ENCODE data around the gene MYO1E.
"Not testable (repeated sequence)": the region's sequence is repeated elsewhere in the genome, so short reads cannot be mapped to it uniquely, and the experiment has no call there.

The MYO1E gene

GRCh38 chr15:59290295-59291212 lies 82.1 kb downstream of the MYO1E start:
- DNase-seq = no peak

- no peak for DNase-seq
Measured at GRCh38 chr15:59289574-59289973, 83.1 kb downstream of the MYO1E start.

GRCh38 chr15:59283717-59284391 lies 88.8 kb downstream of the MYO1E start:
- DNase-seq = no peak

- no peak for DNase-seq
Measured at GRCh38 chr15:59282515-59283337, 89.9 kb downstream of the MYO1E start.

- no peak for DNase-seq
Measured at GRCh38 chr15:59281699-59282098, 91.0 kb downstream of the MYO1E start.

GRCh38 chr15:59280855-59281254 lies 91.8 kb downstream of the MYO1E start:
- DNase-seq = no peak

GRCh38 chr15:59280292-59280691 lies 92.4 kb downstream of the MYO1E start:
- not testable (repeated sequence) for DNase-seq

- DNase-seq = no peak
Measured at GRCh38 chr15:59279023-59279422, 93.6 kb downstream of the MYO1E start.

- DNase-seq = no peak
Measured at GRCh38 chr15:59278120-59278519, 94.6 kb downstream of the MYO1E start.

GRCh38 chr15:59276225-59277178 lies 96.2 kb downstream of the MYO1E start:
- DNase-seq = no peak

- DNase-seq = no peak
Measured at GRCh38 chr15:59274126-59274970, 98.3 kb downstream of the MYO1E start.

GRCh38 chr15:59273234-59273633 lies 99.4 kb downstream of the MYO1E start:
- DNase-seq = no peak

- no peak for DNase-seq
Measured at GRCh38 chr15:59271595-59272201, 101.0 kb downstream of the MYO1E start.

GRCh38 chr15:59268852-59269407 lies 103.7 kb downstream of the MYO1E start:
- no peak for DNase-seq

GRCh38 chr15:59268168-59268851 lies 104.4 kb downstream of the MYO1E start:
- DNase-seq = no peak

GRCh38 chr15:59266028-59266427 lies 106.6 kb downstream of the MYO1E start:
- no peak for DNase-seq

GRCh38 chr15:59262316-59262715 lies 110.4 kb downstream of the MYO1E start:
- no peak for DNase-seq

GRCh38 chr15:59260090-59260489 lies 112.6 kb downstream of the MYO1E start:
- no peak for DNase-seq

GRCh38 chr15:59259137-59259943 lies 113.3 kb downstream of the MYO1E start:
- no peak for DNase-seq
